Astrocyte of the spinal cord (primary cell): ENCODE data around the gene MRPL10.

Experiments used
- DNase-seq: peaks from one replicate; pipeline ENCODE4 v3.0.0; 2011; ENCODE audit warnings: low read depth, low spot score
- H3K4me3 ChIP-seq: 2 replicates; pipeline ENCODE4 v1.5.1; 2011; ENCODE audit warnings: low read depth, mild to moderate bottlenecking, low read length, moderate library complexity
- in situ Hi-C: cut with HindIII; loops from 2 replicates; pipeline ENCODE4 v1.10.0; 2017; ENCODE audit warnings: low sequenced_read_pairs
- TF ChIP-seq, protein P1 (sequence below): IDR thresholded peaks from 2 replicates; pipeline ENCODE4 v1.5.1; 2012; ENCODE audit warnings: low read depth, mild to moderate bottlenecking, low read length, inconsistent platforms

MRPL10 gene

DNA sequence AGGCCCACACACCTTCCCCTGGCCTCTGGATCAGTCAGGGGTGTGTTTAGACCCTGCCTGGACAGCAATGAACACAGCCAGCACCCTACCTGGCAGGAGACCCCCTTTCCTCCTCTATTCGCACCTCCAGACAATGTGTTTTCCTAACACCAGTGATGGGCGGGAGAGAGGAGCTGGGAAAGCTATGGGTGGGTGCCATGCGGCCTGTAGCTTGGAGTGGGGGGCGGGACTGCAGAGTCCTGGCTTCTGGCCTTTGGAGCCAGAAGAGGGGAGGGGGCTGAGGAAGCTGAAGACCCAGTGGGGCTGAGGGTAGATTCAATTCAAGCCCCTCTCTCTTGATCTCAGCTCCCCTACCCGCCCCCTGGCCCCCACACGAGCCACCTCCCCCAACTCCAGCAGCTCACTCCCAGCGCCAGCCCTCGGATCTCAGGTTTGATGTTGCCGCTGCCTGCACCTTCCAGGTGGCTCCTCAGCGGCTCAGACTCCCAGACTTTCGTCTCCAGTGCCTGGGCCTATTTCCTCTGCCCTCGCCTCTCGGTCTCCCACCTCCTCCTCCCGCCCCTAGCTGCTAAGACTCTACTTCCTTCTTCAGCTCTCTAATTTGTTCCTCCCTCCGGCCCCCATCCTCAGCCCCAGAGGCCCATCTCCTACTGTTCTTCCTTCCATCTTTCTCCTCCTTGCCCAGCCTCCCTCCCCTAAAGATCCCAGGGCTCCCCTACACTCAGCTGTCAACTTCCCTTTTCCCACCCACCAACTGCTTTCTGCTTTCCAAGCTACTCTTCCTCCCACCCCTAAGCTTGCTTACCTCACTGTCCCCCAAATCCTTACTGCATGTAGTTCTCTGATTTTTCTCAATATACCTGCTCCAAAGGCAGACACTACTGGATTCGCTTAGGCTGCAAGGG, 26.5 kb upstream of the MRPL10 start:
- no peak for DNase-seq
- TF ChIP-seq, protein P1, sequence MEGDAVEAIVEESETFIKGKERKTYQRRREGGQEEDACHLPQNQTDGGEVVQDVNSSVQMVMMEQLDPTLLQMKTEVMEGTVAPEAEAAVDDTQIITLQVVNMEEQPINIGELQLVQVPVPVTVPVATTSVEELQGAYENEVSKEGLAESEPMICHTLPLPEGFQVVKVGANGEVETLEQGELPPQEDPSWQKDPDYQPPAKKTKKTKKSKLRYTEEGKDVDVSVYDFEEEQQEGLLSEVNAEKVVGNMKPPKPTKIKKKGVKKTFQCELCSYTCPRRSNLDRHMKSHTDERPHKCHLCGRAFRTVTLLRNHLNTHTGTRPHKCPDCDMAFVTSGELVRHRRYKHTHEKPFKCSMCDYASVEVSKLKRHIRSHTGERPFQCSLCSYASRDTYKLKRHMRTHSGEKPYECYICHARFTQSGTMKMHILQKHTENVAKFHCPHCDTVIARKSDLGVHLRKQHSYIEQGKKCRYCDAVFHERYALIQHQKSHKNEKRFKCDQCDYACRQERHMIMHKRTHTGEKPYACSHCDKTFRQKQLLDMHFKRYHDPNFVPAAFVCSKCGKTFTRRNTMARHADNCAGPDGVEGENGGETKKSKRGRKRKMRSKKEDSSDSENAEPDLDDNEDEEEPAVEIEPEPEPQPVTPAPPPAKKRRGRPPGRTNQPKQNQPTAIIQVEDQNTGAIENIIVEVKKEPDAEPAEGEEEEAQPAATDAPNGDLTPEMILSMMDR, result no peak
- in situ Hi-C loops, result no loop called here
- H3K4me3 ChIP-seq, result no peak overlapping the region

DNA sequence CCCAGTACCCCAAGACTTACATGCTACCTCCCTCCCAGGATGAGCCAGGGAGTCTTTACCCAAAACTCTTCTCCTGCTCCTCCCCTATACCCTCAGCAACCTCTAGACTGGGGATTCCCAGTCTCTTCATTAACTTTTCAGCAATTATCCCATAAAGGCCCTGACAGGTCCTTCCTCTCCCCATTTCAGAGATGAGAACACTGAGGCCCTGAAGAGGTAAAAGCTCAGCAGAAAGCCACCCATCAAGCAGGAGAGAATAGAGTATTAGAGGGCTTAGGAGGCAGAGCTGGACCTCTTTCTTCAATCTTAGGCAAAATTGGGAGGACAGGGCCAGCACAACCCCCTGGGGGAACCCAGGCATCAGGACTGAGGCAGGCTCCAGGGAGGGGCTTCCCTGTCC, 25.5 kb upstream of the MRPL10 start:
- TF ChIP-seq, protein P1, result no peak
- in situ Hi-C loops, result no loop called here
- no peak for DNase-seq
- H3K4me3 ChIP-seq, result no peak overlapping the region

DNA sequence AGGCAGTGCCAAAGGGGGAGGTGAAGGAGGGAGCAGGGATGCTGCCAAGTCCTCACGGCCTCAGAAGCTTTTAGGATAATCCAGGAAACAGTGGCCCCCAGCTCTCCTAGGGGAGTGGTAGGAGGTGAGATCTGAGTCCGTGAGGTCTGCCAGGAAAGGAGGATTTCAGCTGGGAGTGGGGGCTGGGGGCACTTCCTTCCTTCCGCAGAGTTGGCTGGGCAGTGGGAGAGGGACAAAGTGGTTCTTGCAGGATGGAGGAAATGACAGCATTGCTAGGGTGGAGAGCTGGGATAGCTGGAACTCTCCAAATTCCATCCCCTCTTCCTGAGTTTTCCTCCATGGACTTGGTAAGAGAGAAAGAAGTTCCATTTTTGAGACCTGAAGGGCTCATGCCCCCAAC, 24.4 kb upstream of the MRPL10 start:
- TF ChIP-seq, protein P1, result no peak
- H3K4me3 ChIP-seq, result no peak overlapping the region
- in situ Hi-C loops, result no loop called here
- DNase-seq, result no peak

GRCh38 chr17:47853616-47854015, 22.3 kb upstream of the MRPL10 start:
- TF ChIP-seq, protein P1, result no peak
- no peak overlapping the region for H3K4me3 ChIP-seq
- in situ Hi-C loops, result no loop called here
- no peak for DNase-seq

GRCh38 chr17:47852113-47852949, 21.0 kb upstream of the MRPL10 start:
- TF ChIP-seq, protein P1, result no peak
- H3K4me3 ChIP-seq, result no peak overlapping the region
- in situ Hi-C loops, result no loop called here
- no peak for DNase-seq

DNA sequence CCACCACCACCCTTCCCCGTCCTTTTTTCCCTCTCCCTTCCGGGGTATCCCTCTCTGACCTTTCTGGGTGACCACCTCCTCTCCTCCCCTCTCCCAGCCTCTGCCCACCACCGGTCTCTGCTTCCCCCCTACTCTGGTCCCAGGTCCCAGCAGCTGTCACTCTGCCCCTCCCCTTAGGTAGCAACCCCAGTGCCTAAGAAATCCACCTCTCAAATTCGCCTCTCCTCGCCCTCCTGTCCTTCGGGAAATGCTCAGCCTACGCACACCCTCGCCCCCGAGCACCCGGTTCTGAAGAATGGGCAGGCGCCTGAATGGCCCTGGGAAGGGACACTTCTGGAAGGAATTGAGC, 20.4 kb upstream of the MRPL10 start:
- H3K4me3 ChIP-seq, result no peak overlapping the region
- in situ Hi-C loops, result no loop called here
- no peak for DNase-seq
- TF ChIP-seq, protein P1, result no peak
